Neural crest cell (in vitro differentiated cells): ENCODE data around the gene HOXB9. TPM values are rescaled to one million over a fixed set of nuclear protein-coding genes. Genes with fewer than 3 reads are reported as not detected.

Source experiments
- DNase-seq: peaks from one replicate; pipeline ENCODE4 v3.0.0; 2021; ENCODE audit warnings: low read depth, mixed read lengths, low spot score
- H3K27ac Mint-ChIP-seq: one replicate; pipeline ENCODE4 v1.8.0; 2021; ENCODE audit warnings: mild to moderate bottlenecking, mixed read lengths; ENCODE audit not compliant: unreplicated experiment
- H3K27me3 Mint-ChIP-seq: 2 replicates; pipeline ENCODE4 v1.8.0; 2021; ENCODE audit warnings: low read depth, mild to moderate bottlenecking, mixed read lengths
- H3K36me3 Mint-ChIP-seq: 2 replicates; pipeline ENCODE4 v1.8.0; 2021; ENCODE audit warnings: low read depth, mild to moderate bottlenecking, mixed read lengths
- H3K4me1 Mint-ChIP-seq: 2 replicates; pipeline ENCODE4 v1.8.0; 2021; ENCODE audit warnings: mixed read lengths
- H3K4me3 Mint-ChIP-seq: one replicate; pipeline ENCODE4 v1.8.0; 2021; ENCODE audit warnings: mild to moderate bottlenecking, mixed read lengths
- H3K9me3 Mint-ChIP-seq: 2 replicates; pipeline ENCODE4 v1.8.0; 2021; ENCODE audit warnings: mixed read lengths
- CTCF ChIP-seq: fragments of 200-600 bp; sonication (generic); conservative IDR thresholded peaks from 2 replicates; pipeline ENCODE4 v1.5.0; 2021; ENCODE audit warnings: antibody characterized with exemption, mild to moderate bottlenecking
- total RNA-seq: library from RNA; stranded (reverse); gene quantifications from 2 replicates; pipeline ENCODE4 v1.2.1, GENCODE V29; 2021

Gene HOXB9
- total RNA-seq, 1 donor from 2014 or later: 89.8 TPM

- no peak for DNase-seq
- no peak for TF ChIP-seq CTCF
- peaks cover 26% of the 10 kb centered on the region for H3K4me1 Mint-ChIP-seq
- H3K4me3 Mint-ChIP-seq: peak within 1 kb of the TSS; percentile 92
- peak within 1 kb of the TSS; percentile 82 for H3K27ac Mint-ChIP-seq
- H3K36me3 Mint-ChIP-seq: peaks cover 12% of the 10 kb centered on the region
- H3K9me3 Mint-ChIP-seq: no peaks in the 10 kb centered on the region
- H3K27me3 Mint-ChIP-seq: peaks cover 100% of the 10 kb centered on the region
Observed at GRCh38 chr17:48589831-48590606, 36.1 kb downstream of the HOXB9 start, which contains the start of gene HOXB3. Gene HOXB3, minus strand, starts transcription at chr17:48590241. Its CDS starts 37,767 bp downstream, at chr17:48552474.

- H3K4me1 Mint-ChIP-seq: peaks cover 30% of the 10 kb centered on the region
- no peak for TF ChIP-seq CTCF
- no peaks in the 10 kb centered on the region for H3K9me3 Mint-ChIP-seq
- DNase-seq: no peak
- H3K4me3 Mint-ChIP-seq: peak overlapping the region; percentile 92
- peaks cover 12% of the 10 kb centered on the region for H3K36me3 Mint-ChIP-seq
- H3K27ac Mint-ChIP-seq: peak overlapping the region; percentile 28
- H3K27me3 Mint-ChIP-seq: peaks cover 100% of the 10 kb centered on the region
Observed at GRCh38 chr17:48589060-48589830, 36.9 kb downstream of the HOXB9 start.

- no peak for DNase-seq
- Mint-ChIP-seq H3K4me1 (peaks cover 29% of the 10 kb centered on the region), H3K4me3 (peak overlapping the region; percentile 92), H3K27me3 (peaks cover 100% of the 10 kb centered on the region), H3K9me3 (no peaks in the 10 kb centered on the region), H3K36me3 (peaks cover 10% of the 10 kb centered on the region), H3K27ac (no peak overlapping the region)
- no peak for TF ChIP-seq CTCF
Observed at GRCh38 chr17:48588528-48588927, 37.6 kb downstream of the HOXB9 start.

GRCh38 chr17:48588074-48588415 is 38.1 kb downstream of the HOXB9 start:
- Mint-ChIP-seq H3K27me3 (peaks cover 100% of the 10 kb centered on the region), H3K4me1 (peaks cover 26% of the 10 kb centered on the region), H3K4me3 (peak overlapping the region; percentile 92), H3K27ac (no peak overlapping the region), H3K9me3 (no peaks in the 10 kb centered on the region), H3K36me3 (peaks cover 12% of the 10 kb centered on the region)
- DNase-seq: no peak
- TF ChIP-seq CTCF: no peak

- peak overlapping the region; percentile 92 for H3K4me3 Mint-ChIP-seq
- TF ChIP-seq CTCF: no peak
- H3K36me3 Mint-ChIP-seq: peaks cover 9% of the 10 kb centered on the region
- H3K4me1 Mint-ChIP-seq: peaks cover 22% of the 10 kb centered on the region
- peaks cover 100% of the 10 kb centered on the region for H3K27me3 Mint-ChIP-seq
- H3K9me3 Mint-ChIP-seq: no peaks in the 10 kb centered on the region
- no peak for DNase-seq
- H3K27ac Mint-ChIP-seq: no peak overlapping the region
Observed at GRCh38 chr17:48587276-48588073, 38.7 kb downstream of the HOXB9 start.
